ENCODE results near the gene GATA5.

The GATA5 gene

GRCh38 chr20:62436692-62437091 lies 39.1 kb downstream of the GATA5 start:
- Histone ChIP-seq H3K14ac (ENCODE audit: low read length in 2 of 2) (no peak overlapping the region), H2AK5ac (ENCODE audit: low read length, severe bottlenecking) (no peak overlapping the region)
- no peak for DNase-seq

GRCh38 chr20:62433658-62434497 lies 41.9 kb downstream of the GATA5 start:
- H3K23ac ChIP-seq (ENCODE audit: low read length in 2 of 2): no peak overlapping the region
- H4K8ac ChIP-seq (ENCODE audit: low read length): no peak overlapping the region
- H3K4me1 ChIP-seq (ENCODE audit: control insufficient read depth, insufficient read depth, low read depth, low read length): no peaks in the 10 kb centered on the region
- peaks cover 68 to 94% of the 10 kb centered on the region in 2 experiments for H3K27me3 ChIP-seq (ENCODE audit: control insufficient read depth in 1 of 2, insufficient read depth in 1 of 2, low read length in 2 of 2)
- no peak overlapping the region for H2BK120ac ChIP-seq (ENCODE audit: low read depth, low read length)
- H3K79me1 ChIP-seq (replicated peaks; ENCODE audit: low read length, poor library complexity, severe bottlenecking): no peaks in the 10 kb centered on the region
- H2BK12ac ChIP-seq (ENCODE audit: low read length in 2 of 2): no peak overlapping the region
- no peak overlapping the region for H3K4ac ChIP-seq (ENCODE audit: low read depth in 1 of 2, low read length in 2 of 2)
- WGBS: 66% methylated on average over 31 of the region's 32 CpGs
- no peak overlapping the region for H4K91ac ChIP-seq (ENCODE audit: low read length)
- no peak overlapping the region for H3K4me2 ChIP-seq (ENCODE audit: low read length, poor library complexity, severe bottlenecking)
- H2AK5ac ChIP-seq (ENCODE audit: low read length, severe bottlenecking): no peak overlapping the region
- no peak overlapping the region for H2BK15ac ChIP-seq (ENCODE audit: low read depth, poor library complexity, severe bottlenecking)
- H3K9ac ChIP-seq (ENCODE audit: low read length): no peak overlapping the region
- H3K18ac ChIP-seq (ENCODE audit: low read depth in 1 of 2, low read length in 2 of 2): no peak overlapping the region
- H3K36me3 ChIP-seq (ENCODE audit: control insufficient read depth in 1 of 2, insufficient read depth in 2 of 2, low read depth in 1 of 2, low read length in 2 of 2): no peaks in the 10 kb centered on the region
- no peak overlapping the region for H2BK5ac ChIP-seq (ENCODE audit: low read depth, low read length, poor library complexity, severe bottlenecking)
- H3K14ac ChIP-seq (ENCODE audit: low read length in 2 of 2): no peak overlapping the region
- H3K27ac ChIP-seq (ENCODE audit: low read length, poor library complexity, severe bottlenecking): no peak overlapping the region
- H3K4me3 ChIP-seq (ENCODE audit: insufficient read depth in 1 of 2, low read depth in 1 of 2, low read length in 2 of 2): no peak overlapping the region
- no peak overlapping the region for H2AFZ ChIP-seq (ENCODE audit: low read depth, low read length)
- DNase-seq: no peak
- H3K9me3 ChIP-seq (ENCODE audit: control insufficient read depth, low read length): peaks cover 4% of the 10 kb centered on the region

More at GRCh38 chr20:62436692-62437091, 39.1 kb downstream of the GATA5 start:
- Histone ChIP-seq H4K8ac (ENCODE audit: low read length) (no peak overlapping the region), H3K79me1 (replicated peaks; ENCODE audit: low read length, poor library complexity, severe bottlenecking) (no peaks in the 10 kb centered on the region), H3K9me3 (ENCODE audit: control insufficient read depth, low read length) (peaks cover 4% of the 10 kb centered on the region), H3K36me3 (ENCODE audit: control insufficient read depth in 1 of 2, insufficient read depth in 2 of 2, low read depth in 1 of 2, low read length in 2 of 2) (no peaks in the 10 kb centered on the region), H3K23ac (ENCODE audit: low read length in 2 of 2) (no peak overlapping the region), H2BK12ac (ENCODE audit: low read length in 2 of 2) (no peak overlapping the region), H3K4me3 (ENCODE audit: insufficient read depth in 1 of 2, low read depth in 1 of 2, low read length in 2 of 2) (no peak overlapping the region), H2BK15ac (ENCODE audit: low read depth, poor library complexity, severe bottlenecking) (no peak overlapping the region), H3K4me2 (ENCODE audit: low read length, poor library complexity, severe bottlenecking) (no peak overlapping the region), H3K4me1 (ENCODE audit: control insufficient read depth, insufficient read depth, low read depth, low read length) (no peaks in the 10 kb centered on the region), H4K91ac (ENCODE audit: low read length) (no peak overlapping the region), H2BK5ac (ENCODE audit: low read depth, low read length, poor library complexity, severe bottlenecking) (no peak overlapping the region), H3K27ac (ENCODE audit: low read length, poor library complexity, severe bottlenecking) (no peak overlapping the region), H2AFZ (ENCODE audit: low read depth, low read length) (no peak overlapping the region), H3K27me3 (ENCODE audit: control insufficient read depth in 1 of 2, insufficient read depth in 1 of 2, low read length in 2 of 2) (peaks cover 67 to 95% of the 10 kb centered on the region in 2 experiments), H3K18ac (ENCODE audit: low read depth in 1 of 2, low read length in 2 of 2) (no peak overlapping the region), H3K4ac (ENCODE audit: low read depth in 1 of 2, low read length in 2 of 2) (no peak overlapping the region), H3K9ac (ENCODE audit: low read length) (no peak overlapping the region), H2BK120ac (ENCODE audit: low read depth, low read length) (no peak overlapping the region)
- 89% methylated on average over 3 of the region's 3 CpGs for WGBS

- no peak overlapping the region for H2BK120ac ChIP-seq (ENCODE audit: low read depth, low read length)
- H2BK12ac ChIP-seq (ENCODE audit: low read length in 2 of 2): no peak overlapping the region
Measured at GRCh38 chr20:62430866-62431447, 44.8 kb downstream of the GATA5 start.

GRCh38 chr20:62430311-62430853 lies 45.4 kb downstream of the GATA5 start:
- Histone ChIP-seq H3K18ac (ENCODE audit: low read depth in 1 of 2, low read length in 2 of 2) (no peak overlapping the region), H3K36me3 (ENCODE audit: control insufficient read depth in 1 of 2, insufficient read depth in 2 of 2, low read depth in 1 of 2, low read length in 2 of 2) (no peaks in the 10 kb centered on the region), H3K9me3 (ENCODE audit: control insufficient read depth, low read length) (no peaks in the 10 kb centered on the region), H2BK12ac (ENCODE audit: low read length in 2 of 2) (no peak overlapping the region), H3K79me1 (replicated peaks; ENCODE audit: low read length, poor library complexity, severe bottlenecking) (no peaks in the 10 kb centered on the region), H2AK5ac (ENCODE audit: low read length, severe bottlenecking) (no peak overlapping the region), H4K91ac (ENCODE audit: low read length) (no peak overlapping the region), H2AFZ (ENCODE audit: low read depth, low read length) (no peak overlapping the region), H2BK15ac (ENCODE audit: low read depth, poor library complexity, severe bottlenecking) (no peak overlapping the region), H3K4ac (ENCODE audit: low read depth in 1 of 2, low read length in 2 of 2) (no peak overlapping the region), H3K4me2 (ENCODE audit: low read length, poor library complexity, severe bottlenecking) (no peak overlapping the region), H2BK120ac (ENCODE audit: low read depth, low read length) (no peak overlapping the region), H3K23ac (ENCODE audit: low read length in 2 of 2) (no peak overlapping the region), H3K9ac (ENCODE audit: low read length) (no peak overlapping the region), H4K8ac (ENCODE audit: low read length) (no peak overlapping the region), H3K4me1 (ENCODE audit: control insufficient read depth, insufficient read depth, low read depth, low read length) (peaks cover 8% of the 10 kb centered on the region), H2BK5ac (ENCODE audit: low read depth, low read length, poor library complexity, severe bottlenecking) (no peak overlapping the region), H3K27ac (ENCODE audit: low read length, poor library complexity, severe bottlenecking) (no peak overlapping the region), H3K4me3 (ENCODE audit: insufficient read depth in 1 of 2, low read depth in 1 of 2, low read length in 2 of 2) (no peak overlapping the region), H3K27me3 (ENCODE audit: control insufficient read depth in 1 of 2, insufficient read depth in 1 of 2, low read length in 2 of 2) (peaks cover 59 to 90% of the 10 kb centered on the region in 2 experiments), H3K14ac (ENCODE audit: low read length in 2 of 2) (no peak overlapping the region)
- DNase-seq: no peak
- 47% methylated on average over 7 of the region's 10 CpGs for WGBS

More at GRCh38 chr20:62430866-62431447, 44.8 kb downstream of the GATA5 start:
- no peaks in the 10 kb centered on the region for H3K9me3 ChIP-seq (ENCODE audit: control insufficient read depth, low read length)
- H3K27ac ChIP-seq (ENCODE audit: low read length, poor library complexity, severe bottlenecking): no peak overlapping the region
- DNase-seq: no peak
- H3K23ac ChIP-seq (ENCODE audit: low read length in 2 of 2): no peak overlapping the region
- H4K91ac ChIP-seq (ENCODE audit: low read length): no peak overlapping the region
- H3K4me1 ChIP-seq (ENCODE audit: control insufficient read depth, insufficient read depth, low read depth, low read length): peaks cover 8% of the 10 kb centered on the region
- H2AFZ ChIP-seq (ENCODE audit: low read depth, low read length): no peak overlapping the region
- no peak overlapping the region for H2BK5ac ChIP-seq (ENCODE audit: low read depth, low read length, poor library complexity, severe bottlenecking)
- H3K27me3 ChIP-seq (ENCODE audit: control insufficient read depth in 1 of 2, insufficient read depth in 1 of 2, low read length in 2 of 2): peaks cover 65 to 93% of the 10 kb centered on the region in 2 experiments
- H3K18ac ChIP-seq (ENCODE audit: low read depth in 1 of 2, low read length in 2 of 2): no peak overlapping the region
- no peak overlapping the region for H2BK15ac ChIP-seq (ENCODE audit: low read depth, poor library complexity, severe bottlenecking)
- H3K4me2 ChIP-seq (ENCODE audit: low read length, poor library complexity, severe bottlenecking): no peak overlapping the region
- H3K4ac ChIP-seq (ENCODE audit: low read depth in 1 of 2, low read length in 2 of 2): no peak overlapping the region
- 67% methylated on average over 23 of the region's 23 CpGs for WGBS
- no peak overlapping the region for H4K8ac ChIP-seq (ENCODE audit: low read length)
- H3K4me3 ChIP-seq (ENCODE audit: insufficient read depth in 1 of 2, low read depth in 1 of 2, low read length in 2 of 2): no peak overlapping the region
- no peaks in the 10 kb centered on the region for H3K36me3 ChIP-seq (ENCODE audit: control insufficient read depth in 1 of 2, insufficient read depth in 2 of 2, low read depth in 1 of 2, low read length in 2 of 2)
- no peak overlapping the region for H2AK5ac ChIP-seq (ENCODE audit: low read length, severe bottlenecking)
- no peak overlapping the region for H3K14ac ChIP-seq (ENCODE audit: low read length in 2 of 2)
- no peaks in the 10 kb centered on the region for H3K79me1 ChIP-seq (replicated peaks; ENCODE audit: low read length, poor library complexity, severe bottlenecking)
- no peak overlapping the region for H3K9ac ChIP-seq (ENCODE audit: low read length)
